Sigmoid colon (tissue), 4 donors: ENCODE data around the gene TAF10.

Source experiments
- CTCF ChIP-seq, 4 experiments: fragments of 450-650 bp in 3 of 4; fragments of 200-600 bp in 1 of 4; IDR thresholded peaks; one replicate each; pipeline ENCODE4 v1.5.1; 2016 to 2019; ENCODE audit warnings: antibody characterized with exemption in 4 of 4, mild to moderate bottlenecking in 3 of 4, moderate library complexity in 2 of 4
- EP300 ChIP-seq, 4 donors: sonication (generic); formaldehyde crosslinking; IDR thresholded peaks; one replicate each; pipeline ENCODE4 v1.6.1; 2017; ENCODE audit warnings: antibody characterized with exemption in 4 of 4
- POLR2A ChIP-seq, 2 donors: fragments of 450-650 bp; IDR thresholded peaks; one replicate each; pipeline ENCODE4 v1.6.1; 2016; ENCODE audit warnings: antibody characterized with exemption in 2 of 2, mild to moderate bottlenecking in 2 of 2, moderate library complexity in 2 of 2

DNA sequence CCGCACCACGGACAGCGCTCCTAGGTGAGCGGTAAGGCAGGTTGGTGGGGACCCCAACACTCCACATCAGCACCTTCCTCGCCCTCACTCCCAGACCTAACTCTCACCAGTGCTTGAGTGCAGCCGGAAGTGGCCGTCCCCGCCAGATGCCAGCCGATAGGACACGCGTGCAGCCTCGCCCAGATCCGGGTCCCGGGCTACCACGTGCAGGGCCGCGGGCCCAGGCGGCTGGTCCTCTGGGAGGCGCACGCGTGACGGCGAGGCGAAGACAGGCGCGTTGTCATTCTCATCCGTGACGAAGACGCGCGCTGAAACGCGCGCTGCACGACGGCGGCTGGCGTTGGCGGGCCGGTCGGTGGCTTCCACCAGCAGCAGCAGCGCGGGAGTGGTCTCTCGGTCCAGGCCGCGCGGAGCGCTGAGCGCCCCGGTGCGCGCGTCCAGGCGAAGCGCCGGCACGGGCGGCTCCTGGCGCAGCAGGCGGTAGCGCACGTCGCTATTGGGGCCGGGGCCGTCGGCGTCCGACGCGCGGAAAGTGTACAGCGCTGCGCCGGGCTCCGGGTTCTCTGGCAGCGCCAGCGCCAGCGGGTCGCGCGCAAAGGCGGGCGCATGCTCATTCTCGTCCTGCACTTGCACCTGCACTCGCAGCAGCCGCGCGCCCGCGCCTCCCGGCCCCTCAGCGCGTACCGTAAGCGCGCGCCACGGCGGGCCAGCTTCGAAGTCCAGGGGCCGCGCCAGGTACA, 18.0 kb upstream of the TAF10 start:
- no peak for TF ChIP-seq CTCF (IDR thresholded peaks at IDR 0.05)
- TF ChIP-seq EP300 (IDR thresholded peaks at IDR 0.05): no peak
- no peak for TF ChIP-seq POLR2A (IDR thresholded peaks at IDR 0.05)
